GM18498 (cell line): Measurements from ENCODE around the gene FMNL2.

ENCODE experiments used
- ATAC-seq: cut with Tn5 transposase; IDR thresholded peaks from one replicate; pipeline ENCODE4 v1.9.1; 2021; ENCODE audit warnings: mild to moderate bottlenecking, moderate library complexity; ENCODE audit not compliant: unreplicated experiment

The FMNL2 gene

GRCh38 chr2:152443771-152444170 lies 108.8 kb downstream of the FMNL2 start:
- no peak for ATAC-seq

- no peak for ATAC-seq
Observed at GRCh38 chr2:152444448-152444847, 109.5 kb downstream of the FMNL2 start.

GRCh38 chr2:152445375-152445774 lies 110.4 kb downstream of the FMNL2 start:
- ATAC-seq = no peak

GRCh38 chr2:152445791-152446201 lies 110.8 kb downstream of the FMNL2 start:
- ATAC-seq = no peak

GRCh38 chr2:152446213-152446612 lies 111.2 kb downstream of the FMNL2 start:
- ATAC-seq = no peak

- ATAC-seq = no peak
Observed at GRCh38 chr2:152447897-152448296, 112.9 kb downstream of the FMNL2 start.

GRCh38 chr2:152448606-152449005 lies 113.6 kb downstream of the FMNL2 start:
- ATAC-seq = no peak

- no peak for ATAC-seq
Observed at GRCh38 chr2:152449578-152449977, 114.6 kb downstream of the FMNL2 start.

- no peak for ATAC-seq
Observed at GRCh38 chr2:152450176-152450575, 115.2 kb downstream of the FMNL2 start.

GRCh38 chr2:152452256-152452973 lies 117.4 kb downstream of the FMNL2 start:
- no peak for ATAC-seq

GRCh38 chr2:152453129-152453911 lies 118.3 kb downstream of the FMNL2 start:
- ATAC-seq = no peak

- ATAC-seq = no peak
Observed at GRCh38 chr2:152454371-152454770, 119.4 kb downstream of the FMNL2 start.

- ATAC-seq = no peak
Observed at GRCh38 chr2:152454960-152455359, 120.0 kb downstream of the FMNL2 start.

- no peak for ATAC-seq
Observed at GRCh38 chr2:152455738-152456137, 120.8 kb downstream of the FMNL2 start.

- ATAC-seq = no peak
Observed at GRCh38 chr2:152456262-152456661, 121.3 kb downstream of the FMNL2 start.

GRCh38 chr2:152458441-152458940 lies 123.5 kb downstream of the FMNL2 start:
- ATAC-seq = no peak

GRCh38 chr2:152459091-152459490 lies 124.1 kb downstream of the FMNL2 start:
- ATAC-seq = no peak

GRCh38 chr2:152460567-152460966 lies 125.6 kb downstream of the FMNL2 start:
- no peak for ATAC-seq

- ATAC-seq = no peak
Observed at GRCh38 chr2:152462120-152462519, 127.1 kb downstream of the FMNL2 start.

- ATAC-seq = no peak
Observed at GRCh38 chr2:152462779-152463178, 127.8 kb downstream of the FMNL2 start.

- ATAC-seq = no peak
Observed at GRCh38 chr2:152464851-152465470, 130.0 kb downstream of the FMNL2 start.

GRCh38 chr2:152465541-152465940 lies 130.6 kb downstream of the FMNL2 start:
- no peak for ATAC-seq
